Activated CD4-positive, alpha-beta T cell treated with anti-CD3 and anti-CD28 coated beads for 4 hours (primary cell): ENCODE measurements around the gene EVL.
"Not testable (repeated sequence)": the region's sequence is repeated elsewhere in the genome, so short reads cannot be mapped to it uniquely, and the experiment has no call there.

ENCODE experiments used
- DNase-seq, 2 donors: peaks; one replicate each; pipeline ENCODE4 v3.0.0-alpha.2; 2020

The EVL gene

DNA sequence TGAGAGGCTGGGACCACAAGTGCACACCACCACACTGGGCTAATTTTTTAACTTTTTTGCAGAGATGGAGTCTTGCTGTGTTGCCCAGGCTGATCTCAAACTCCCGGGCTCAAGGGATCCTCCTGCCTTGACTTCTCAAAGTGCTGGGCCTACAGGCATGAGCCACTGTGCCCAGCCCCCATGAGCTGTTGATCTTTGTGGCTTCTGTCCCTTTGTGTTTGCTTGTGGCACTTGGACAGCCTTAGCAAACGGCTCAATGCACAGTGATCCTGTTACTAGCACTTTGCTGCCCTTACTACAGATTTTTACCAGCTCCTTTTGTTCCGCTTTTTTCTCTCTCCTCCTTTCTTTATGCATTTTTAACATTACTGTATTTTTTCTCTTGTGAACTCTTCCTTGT is 25.3 kb upstream of the EVL start:
- DNase-seq: no peak

DNA sequence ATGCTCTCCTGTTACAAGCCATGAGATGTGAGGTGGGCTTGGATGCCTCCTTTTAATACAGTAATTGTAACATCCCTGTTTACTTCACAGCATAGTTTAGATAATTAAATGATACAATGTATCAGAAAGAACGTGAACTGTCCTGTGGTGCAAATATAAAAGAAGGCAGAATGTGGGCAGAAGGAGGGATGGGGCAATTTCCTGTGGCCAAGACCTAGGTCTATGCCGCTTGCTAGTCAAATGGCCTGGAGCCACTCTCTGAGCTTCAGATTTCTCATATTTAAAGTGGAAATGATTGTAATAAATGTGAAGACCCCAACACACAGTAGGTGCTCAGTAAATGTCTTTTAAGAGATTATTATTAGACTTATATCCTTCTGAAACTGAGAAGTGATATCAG is 24.0 kb upstream of the EVL start:
- no peak for DNase-seq

DNA sequence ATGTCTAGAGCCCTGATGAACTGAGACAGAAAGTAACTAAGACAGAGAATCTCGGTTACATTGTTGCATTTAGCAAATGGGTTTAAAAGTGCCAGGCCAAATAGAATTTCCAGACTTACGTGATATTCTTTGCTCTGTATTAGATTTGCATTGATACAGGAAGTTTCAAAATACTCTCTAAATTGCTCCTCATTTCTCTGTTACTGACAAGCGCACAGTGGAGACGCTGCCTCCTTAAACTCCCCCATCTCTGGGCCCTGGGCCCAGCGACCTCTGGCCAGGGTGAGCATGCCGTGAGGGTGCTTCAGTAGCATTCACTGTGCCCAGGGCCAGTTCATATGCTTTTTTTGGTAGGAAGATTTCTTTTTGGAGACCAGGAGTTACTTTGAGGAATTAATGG is 22.9 kb upstream of the EVL start:
- DNase-seq: no peak

DNA sequence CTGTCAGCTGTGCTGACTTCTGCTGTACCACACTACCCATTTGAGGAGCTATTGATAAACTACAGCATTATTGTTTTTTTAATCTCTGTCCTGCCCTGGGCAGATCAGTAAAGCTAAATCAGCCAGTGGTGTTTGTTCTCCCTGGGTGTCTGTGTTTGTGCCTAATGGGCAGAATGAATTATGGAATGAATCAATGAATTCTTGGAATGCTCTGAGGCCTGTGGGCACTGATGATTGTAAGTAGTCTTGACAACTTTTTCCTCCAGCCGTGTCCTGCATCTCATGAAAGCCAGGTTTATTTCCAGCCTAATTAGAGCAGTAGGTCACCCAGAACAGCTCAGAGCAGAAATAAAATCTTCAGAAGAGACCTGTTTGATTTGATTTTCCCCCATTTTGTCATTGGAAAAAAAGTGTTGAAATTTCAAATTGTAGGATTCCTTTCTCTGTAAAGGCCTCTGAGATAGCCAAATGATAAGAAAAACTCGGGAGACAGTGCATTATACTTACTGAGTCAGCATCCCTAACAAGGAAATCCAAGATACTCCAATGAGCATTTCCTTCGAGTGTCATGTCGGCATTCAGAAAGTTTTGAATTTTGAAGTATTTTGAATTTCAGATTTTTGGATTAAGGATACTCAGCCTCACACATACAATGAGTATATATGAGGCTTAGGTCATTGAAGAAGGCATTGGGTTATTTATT is 19.4 kb upstream of the EVL start:
- DNase-seq: no peak

DNA sequence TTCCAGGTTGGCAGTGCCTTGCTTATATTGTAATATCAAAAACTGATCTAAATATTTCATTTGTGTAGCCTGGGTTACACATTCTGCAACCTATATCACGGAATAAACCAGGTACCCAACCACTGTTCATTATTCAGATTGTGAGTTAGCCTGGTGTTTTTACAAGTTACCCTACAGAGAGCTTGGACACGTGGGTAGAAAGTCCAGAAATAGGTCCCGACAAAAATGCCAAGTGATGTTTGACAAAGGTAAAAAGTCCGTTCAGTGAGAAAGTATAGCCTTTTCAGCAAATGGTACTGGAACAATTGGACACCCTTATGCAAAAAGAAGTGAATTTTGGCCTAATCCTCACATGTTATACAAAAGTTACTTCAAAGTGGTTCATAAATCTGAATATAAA is 17.6 kb upstream of the EVL start:
- DNase-seq: no peak

DNA sequence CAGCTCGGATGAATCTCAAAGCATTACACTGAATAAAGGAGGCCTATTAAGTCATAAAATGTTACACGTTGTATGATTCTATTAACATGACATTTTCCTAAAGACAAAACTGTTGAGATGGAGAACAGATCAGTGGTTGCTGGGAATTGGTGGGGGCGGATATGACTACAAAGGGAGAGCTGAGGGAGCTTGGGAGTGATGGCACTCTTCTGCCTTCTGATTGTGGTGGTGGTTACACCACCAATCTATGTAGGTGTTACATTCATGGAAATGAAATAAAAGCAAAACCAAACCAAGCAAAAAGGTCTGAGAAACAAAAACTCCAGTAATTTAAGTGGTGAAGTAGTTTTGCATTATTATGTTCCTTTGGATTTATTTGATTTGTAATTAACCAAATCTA is 16.4 kb upstream of the EVL start:
- no peak for DNase-seq

DNA sequence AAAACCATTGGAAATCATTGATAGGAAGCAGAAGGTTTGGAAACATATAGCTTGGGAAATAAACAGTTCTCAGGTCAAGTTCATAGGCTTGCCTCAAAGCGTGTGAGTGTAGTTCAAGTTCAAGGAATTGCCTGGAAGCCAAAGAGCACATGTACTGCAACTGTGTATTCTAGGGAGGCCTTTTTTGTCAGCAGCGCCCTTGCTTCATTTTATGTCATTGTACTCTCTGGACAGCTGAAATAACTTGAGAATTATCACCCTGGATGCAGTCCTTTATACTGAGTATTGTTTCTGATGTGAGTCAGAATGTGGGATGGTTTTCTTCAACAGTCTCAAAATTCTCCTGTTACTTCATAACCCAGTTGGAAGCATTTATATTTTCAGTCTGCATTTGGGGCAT is 16.0 kb upstream of the EVL start:
- no peak for DNase-seq

DNA sequence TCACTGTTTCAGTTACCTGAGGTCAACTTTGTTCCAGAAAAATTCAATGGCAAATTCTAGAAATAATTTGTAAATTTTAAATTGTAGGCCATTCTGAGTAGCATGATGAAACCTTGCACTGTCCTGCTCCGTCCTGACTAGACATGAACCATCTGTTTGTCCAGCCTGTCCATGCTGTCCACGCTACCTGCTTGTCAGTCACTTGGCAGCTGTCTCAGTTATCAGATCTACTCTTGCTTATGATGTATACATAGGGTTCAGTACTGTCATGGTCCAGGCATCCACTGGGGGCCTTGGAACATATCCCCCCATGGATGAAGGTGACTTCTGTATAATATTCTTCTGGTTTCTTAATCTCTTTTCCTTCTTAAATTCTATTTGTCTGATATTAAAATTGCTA is 14.1 kb upstream of the EVL start:
- no peak for DNase-seq

DNA sequence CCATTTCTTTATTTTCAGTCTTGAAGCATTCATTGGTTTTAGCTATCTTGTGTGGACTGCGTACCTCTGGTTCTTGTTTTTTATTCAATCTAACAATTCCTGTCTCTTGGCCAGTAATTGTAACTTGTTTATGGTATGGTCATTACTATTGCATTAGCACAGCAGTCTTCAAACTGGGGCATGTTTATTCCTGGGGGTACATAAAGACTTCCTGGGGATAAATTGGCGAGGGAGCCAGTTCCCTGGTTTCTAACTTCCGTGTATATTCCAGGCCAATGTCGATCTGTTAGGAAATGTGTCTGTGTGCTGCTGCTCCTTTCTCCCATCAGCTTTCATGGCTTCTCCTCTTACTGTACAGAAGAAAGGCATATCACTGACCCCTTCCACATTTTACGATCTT is 13.7 kb upstream of the EVL start:
- DNase-seq: no peak

DNA sequence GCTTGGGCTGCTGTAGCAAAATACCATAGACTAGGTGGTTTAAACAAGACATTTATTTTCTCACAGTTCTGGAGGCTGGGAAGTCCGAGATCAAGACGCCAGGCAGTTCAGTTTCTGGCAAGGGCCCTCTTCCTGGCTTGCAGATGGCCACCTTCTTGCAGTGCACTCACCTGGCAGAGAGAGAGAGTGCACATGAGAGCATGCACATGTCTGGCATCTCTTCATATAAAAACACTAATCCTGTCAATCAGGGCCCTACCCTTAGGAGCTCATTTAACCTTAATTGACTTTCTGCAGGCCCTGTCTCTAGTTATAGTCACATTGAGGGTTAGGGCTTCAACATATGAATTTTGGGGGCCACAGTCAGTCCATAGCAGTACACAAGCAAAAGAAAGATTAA is 12.4 kb upstream of the EVL start:
- DNase-seq: no peak

DNA sequence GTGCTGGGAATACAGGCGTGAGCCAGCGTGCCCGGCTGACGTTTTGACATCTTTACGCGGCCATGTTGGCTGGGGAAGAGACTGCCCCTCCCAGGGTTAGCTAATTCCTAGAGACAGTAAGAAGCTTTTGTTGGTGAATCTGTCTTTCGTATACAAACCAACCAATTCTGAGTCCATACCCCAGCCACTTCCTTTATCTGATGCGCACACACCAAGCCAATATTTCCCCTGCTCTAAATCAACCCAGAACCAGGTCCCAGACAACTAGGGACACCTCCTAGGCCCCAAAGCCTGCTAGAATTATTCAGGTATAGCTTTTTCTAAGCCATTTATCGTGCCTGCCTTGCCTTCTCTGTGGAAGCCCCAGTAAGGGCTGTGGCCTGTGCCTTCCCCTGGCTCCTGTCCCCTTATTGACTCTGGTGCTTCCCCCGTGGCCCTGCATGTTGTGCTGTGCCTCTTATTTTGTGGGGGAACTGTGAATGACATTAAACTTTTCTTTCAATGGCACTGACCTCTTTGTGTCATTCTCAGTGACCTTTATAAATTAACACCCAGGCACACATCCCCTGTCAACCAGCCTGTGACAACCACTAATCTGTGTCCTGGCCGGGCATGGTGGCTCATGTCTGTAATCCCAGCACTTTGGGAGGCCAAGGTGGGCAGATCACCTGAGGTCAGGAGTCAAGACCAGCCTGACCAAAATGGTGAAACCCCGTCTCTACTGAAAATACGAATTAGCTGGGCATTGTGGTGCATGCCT is 10.7 kb upstream of the EVL start:
- no peak for DNase-seq

DNA sequence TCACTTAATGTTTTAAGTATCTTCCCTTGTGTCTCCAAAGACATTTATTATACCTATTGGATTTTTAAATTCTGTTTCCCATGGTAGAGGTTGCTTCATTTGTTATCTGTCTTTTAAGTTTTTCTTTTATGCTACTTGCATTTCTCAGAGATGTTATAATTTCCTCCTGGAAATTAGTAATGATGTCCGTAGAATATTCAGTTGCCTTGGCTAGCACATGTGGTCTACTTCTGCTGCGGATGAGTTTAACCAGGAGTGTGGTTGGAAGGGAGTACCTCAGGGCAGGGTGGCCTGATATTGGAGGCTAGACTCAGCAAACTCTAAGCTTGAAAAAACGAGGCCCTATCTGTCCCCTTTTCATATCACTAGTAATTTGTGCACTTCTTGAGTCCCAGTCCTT is 8.8 kb upstream of the EVL start:
- no peak for DNase-seq

DNA sequence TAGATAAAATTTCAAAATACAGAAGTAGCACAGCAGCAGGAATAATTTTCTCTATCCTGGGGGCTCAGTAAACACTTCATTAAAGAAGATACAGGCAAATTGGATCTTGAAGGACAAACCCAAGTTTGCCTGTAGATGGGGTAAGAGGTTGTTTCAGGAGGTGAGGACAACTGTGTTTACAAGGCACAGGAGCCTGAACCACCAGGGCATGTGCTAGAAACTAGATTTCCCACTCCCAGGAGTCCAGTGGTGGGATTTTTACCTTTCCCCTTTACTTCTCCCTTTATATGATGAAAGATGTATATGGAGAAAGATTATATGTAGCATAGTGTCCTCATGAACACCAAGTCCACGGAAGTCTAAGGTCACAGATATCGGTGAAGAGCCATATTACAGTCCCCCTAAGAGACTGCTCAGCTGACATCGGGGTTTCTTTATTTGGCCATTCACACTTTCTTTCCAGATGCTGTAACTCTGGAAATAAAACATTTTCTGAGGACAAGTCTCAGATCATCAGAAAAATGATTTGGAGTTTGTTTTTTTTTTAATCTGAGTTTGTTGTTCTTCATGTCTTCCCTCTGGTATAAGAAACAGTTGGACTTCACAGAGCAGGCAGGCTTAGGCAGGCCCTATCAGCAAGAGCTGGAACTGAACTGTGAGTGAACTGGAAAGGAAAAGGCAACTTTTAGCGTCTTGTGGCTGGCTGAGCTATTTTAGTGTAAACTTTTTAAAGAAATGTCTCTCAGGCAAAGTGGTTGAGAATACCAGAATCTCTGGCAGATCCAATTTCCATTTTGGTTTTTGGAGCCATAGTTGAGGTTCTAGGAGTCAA is 8.0 kb upstream of the EVL start:
- peak in 1 of 2 donors; percentile 47 for DNase-seq

DNA sequence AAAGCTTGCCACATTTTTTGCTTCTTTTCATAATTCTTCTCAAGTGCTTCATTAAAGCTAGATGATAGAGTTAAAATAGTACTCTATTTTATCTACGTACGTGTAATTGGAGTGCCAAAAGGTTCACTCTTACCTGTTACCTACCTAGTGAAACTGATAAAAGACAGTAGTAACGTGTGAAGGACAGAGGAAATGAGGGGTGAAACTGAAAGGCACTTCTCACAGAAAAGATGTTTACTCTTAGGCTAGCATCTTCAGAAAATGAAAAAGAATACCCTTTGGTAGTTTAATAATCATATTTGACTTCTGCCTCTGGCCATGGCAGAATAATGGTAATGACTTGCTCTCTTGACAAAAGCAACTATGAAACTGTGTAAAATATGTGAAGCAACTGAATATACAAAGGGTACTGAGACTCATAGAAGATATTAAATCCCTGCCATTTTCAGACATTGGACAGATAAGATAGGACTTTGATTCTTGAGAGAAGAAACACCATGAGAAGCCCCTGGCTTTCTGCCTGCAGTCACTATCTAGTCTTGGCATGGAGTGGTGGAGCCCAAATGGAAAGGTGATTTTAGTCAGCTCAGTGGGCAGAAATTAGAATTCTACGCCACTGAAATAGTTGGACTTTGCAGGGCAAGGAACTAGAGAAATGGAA is 6.3 kb upstream of the EVL start:
- no peak for DNase-seq

DNA sequence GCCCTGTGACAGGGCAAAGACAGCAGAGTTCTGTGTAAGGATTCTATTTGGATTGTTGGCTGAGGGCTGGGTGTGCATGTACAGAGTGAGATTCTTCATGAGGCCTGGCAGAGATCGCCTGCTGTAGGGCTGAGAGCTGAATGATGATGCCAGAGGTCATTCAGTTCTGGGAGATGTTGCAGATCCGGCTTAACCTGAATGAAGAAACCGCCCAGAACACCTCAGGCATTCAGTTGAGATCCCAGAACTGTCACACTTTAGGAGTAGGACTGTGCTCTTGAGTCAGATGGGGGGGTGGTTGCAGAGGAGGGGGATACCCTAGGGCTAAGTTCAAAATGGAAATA is 5.8 kb upstream of the EVL start:
- DNase-seq: no peak

DNA sequence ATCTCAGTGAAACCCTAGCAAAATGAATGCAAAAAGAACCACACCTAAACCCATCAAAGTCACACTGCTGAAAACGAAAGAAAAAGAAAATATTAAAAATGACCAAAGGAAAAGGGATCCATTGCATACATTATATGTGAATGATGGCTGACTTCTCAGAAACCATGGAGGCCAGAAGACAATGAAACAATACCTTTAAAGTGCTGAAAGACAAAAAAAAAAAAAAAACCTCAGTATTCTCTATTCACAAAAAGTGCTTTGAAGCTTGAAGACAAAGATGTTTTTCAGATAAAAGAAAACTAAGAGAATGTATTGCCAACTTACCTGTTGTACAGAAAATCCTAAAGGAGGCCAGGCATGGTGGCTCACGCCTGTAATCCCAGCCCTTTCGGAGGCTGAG is 4.5 kb upstream of the EVL start:
- no peak for DNase-seq

DNA sequence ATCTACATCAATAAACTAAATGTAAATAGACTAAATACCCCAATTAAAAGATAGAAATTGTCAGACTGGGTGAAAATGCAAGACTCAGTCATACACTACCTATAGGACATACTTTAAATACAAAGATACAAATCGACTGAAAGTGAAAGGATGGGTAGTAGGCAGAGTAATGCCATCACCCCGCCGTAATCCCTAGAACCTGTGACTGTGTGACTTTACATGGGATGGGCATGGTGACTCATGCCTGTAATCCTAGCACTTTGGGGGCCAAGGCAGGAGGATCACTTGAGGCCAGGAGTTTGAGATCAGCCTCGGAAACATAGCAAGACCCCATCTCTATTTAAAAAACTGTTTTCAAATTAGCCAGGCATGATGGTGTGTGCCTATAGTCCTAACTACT is 2.6 kb upstream of the EVL start:
- peak; percentile 35 to 48 for DNase-seq

DNA sequence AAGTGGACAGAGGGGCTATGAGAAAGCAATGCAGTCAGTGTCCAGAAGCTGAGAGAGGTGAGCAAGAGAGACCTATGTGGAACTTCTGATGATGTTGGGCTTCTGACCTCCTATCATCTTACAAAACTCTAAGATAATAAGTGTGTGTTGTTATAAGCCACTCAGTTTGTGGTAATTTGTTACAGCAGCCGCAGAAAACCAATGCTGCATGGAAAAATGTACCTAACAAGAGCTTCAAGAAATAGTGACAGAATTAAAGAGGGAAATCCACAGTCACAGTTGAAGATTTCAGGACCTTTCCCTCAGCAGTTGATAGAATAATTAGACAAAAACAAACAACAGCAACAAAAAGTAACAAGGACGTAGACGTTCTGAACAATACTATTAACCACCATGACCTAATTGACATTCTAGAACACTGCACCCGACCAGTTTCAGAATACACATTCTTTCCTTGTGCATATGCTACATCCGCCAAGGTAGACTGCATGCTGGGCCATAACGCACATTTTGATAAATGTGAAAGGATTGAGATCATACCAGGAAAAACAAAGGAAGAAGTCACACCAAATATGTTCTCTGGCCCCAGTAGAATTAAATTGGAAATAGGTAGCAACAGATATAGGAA is 1.8 kb upstream of the EVL start:
- DNase-seq: peak in 1 of 2 donors; percentile 44

DNA sequence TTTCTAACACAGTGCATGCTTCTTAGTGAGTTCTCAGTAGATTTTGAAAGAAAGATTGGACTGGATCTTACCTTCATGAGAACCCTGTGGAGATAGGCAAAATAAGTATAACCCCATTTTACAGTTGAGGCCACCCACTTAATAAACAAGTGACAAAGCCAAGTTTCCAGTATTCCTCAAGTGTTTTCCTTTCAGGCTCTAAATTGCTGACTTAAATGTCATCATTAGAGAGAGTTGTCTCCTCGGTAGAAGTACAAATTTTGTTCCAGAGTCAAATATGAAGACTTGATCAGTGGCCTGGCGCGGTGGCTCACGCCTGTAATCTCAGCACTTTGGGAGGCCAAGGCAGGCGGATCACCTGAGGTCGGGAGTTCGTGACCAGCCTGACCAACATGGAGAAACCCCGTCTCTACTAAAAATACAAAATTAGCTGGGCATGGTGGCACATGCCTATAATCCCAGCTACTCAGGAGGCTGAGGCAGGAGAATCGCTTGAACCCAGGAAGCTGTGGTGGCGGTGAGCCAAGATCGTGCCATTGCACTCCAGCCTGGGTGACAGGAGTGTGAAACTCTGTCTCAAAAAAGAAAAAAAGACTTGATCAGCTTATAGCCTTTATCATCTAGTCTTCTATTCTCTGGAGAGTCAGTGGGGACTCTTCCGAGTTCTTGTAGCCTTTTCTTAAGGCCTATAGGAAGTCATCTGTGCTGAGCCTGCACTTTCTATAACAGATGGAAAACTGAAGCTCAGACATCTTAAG is 708 bp upstream of the EVL start:
- DNase-seq: not testable (repeated sequence)

DNA sequence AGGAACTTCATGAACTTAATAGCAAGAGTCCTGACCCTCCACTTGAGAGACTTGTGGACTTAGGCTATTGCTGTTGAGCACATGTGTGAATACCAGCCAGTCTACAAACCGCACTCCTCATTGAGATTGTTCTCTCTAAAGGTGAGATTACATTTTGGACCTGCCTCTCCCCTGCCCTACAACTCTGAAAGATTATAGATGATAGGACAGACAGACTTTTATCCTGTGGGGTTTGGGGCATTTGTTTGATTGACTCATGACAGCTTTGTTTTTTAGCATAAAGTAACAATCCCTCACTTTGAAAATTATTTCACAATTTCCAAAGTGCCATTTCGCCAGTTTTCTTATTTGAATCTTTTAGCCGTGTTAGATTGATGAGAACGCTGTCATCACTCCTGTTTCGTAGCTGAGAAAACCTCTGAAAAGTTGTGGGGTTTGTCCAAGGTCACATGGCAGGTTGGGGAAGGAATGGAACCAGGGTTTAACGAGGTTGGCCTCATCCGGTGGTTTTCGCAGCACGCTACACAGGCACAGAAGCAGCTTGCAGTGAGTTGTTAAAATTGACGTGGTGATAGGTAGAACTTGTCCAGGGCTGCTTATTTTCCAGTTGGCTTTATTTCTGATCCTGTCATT is 836 bp downstream of the EVL start:
- peak; percentile 74 to 77 for DNase-seq

DNA sequence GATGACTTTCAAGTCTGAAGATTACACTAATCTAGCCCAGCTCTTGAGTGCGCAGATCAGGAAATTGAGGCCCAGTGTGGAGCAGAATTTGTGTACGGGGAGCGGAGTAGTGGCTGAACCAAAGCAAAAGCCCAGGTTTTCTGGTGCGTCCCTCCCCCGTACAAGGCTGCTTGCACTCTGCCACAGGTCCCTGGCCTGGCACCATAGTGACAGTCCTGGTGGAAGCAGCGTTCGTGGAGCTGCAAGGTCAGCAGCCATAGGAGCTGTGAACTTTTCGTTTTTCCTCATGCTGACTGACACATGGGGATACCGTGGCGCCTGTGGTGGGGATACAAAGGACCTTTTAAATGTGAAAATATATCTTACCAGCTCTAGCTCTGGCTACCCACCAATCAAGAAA is 1.7 kb downstream of the EVL start:
- peak in 1 of 2 donors; percentile 36 for DNase-seq

DNA sequence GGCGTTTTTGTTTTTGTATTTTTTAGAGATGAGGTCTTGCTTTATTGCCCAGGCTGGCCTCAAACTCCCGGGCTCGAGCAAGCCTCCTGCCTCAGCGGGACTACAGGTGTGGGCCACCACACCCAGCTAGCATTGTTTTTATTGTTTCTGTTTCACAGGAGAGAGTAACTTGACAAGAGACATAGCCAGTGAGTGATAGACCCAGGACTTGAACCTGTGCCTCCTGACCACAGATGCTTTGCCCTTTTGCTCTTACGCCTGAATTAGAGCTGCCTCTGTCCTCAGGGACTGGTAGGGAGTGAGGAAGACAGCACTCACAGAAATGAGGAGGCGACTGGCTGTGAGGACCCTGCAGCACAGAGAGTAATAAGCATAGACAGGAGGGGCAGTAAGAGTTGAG is 2.3 kb downstream of the EVL start:
- DNase-seq: peak in 1 of 2 donors; percentile 34
